ENCODE data around the gene UBR4. TPM values are rescaled to one million over a fixed set of nuclear protein-coding genes. Genes with fewer than 3 reads are reported as not detected.

The UBR4 gene
- total RNA-seq, 2 experiments from 2014 or later = 133 TPM

DNA sequence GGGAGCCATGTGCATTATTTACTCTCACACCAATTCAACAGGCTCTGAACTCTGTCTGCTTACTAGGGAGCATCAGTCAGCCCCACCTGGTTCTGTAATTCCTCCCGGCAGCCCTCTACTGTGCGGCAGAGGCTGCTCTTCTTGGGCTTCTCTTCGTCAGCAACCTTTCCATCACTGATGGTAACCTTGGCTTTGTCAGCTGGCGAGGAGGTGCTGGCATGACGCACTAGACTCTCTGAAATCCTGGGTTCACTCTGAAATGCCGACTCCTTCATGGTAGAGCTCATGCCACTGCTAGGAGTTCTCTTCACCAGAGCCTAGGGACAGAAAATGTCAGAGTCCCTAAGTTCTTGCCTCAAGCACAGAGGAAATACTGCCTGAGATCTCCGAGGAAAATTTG is 49.2 kb downstream of the UBR4 start:
- Mint-ChIP-seq H3K27me3 (no peaks in the 10 kb centered on the region), H3K4me3 (no peak overlapping the region), H3K4me1 (ENCODE audit: low read depth) (no peaks in the 10 kb centered on the region), H3K36me3 (ENCODE audit: low read depth) (peaks cover 75% of the 10 kb centered on the region), H3K27ac (no peak overlapping the region), H3K9me3 (no peaks in the 10 kb centered on the region)
- ATAC-seq = no peak
- TF ChIP-seq, protein P1, sequence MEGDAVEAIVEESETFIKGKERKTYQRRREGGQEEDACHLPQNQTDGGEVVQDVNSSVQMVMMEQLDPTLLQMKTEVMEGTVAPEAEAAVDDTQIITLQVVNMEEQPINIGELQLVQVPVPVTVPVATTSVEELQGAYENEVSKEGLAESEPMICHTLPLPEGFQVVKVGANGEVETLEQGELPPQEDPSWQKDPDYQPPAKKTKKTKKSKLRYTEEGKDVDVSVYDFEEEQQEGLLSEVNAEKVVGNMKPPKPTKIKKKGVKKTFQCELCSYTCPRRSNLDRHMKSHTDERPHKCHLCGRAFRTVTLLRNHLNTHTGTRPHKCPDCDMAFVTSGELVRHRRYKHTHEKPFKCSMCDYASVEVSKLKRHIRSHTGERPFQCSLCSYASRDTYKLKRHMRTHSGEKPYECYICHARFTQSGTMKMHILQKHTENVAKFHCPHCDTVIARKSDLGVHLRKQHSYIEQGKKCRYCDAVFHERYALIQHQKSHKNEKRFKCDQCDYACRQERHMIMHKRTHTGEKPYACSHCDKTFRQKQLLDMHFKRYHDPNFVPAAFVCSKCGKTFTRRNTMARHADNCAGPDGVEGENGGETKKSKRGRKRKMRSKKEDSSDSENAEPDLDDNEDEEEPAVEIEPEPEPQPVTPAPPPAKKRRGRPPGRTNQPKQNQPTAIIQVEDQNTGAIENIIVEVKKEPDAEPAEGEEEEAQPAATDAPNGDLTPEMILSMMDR (IDR thresholded peaks at IDR 0.05) = no peak
- CTCF ChIA-PET = interaction anchor here (1.2 kb wide), 1 partner anchor 254 kb away, joined by 3 read pairs; no protein-coding TSS in a partner anchor
- DNase-seq = no peak
- POLR2A ChIA-PET = interaction anchor here (0.8 to 1.8 kb wide), 4 partner anchors 9 to 90 kb away, joined by 3 to 7 read pairs (median 4); no protein-coding TSS in a partner anchor
- intact Hi-C loops (cut with micrococcal nuclease) = no loop called here

- POLR2A ChIA-PET = interaction anchor here (0.9 to 1.2 kb wide), 2 partner anchors 21 to 81 kb away, joined by 3 read pairs; no protein-coding TSS in a partner anchor
- Mint-ChIP-seq H3K4me1 (ENCODE audit: low read depth) (no peaks in the 10 kb centered on the region), H3K9me3 (no peaks in the 10 kb centered on the region), H3K36me3 (ENCODE audit: low read depth) (peaks cover 82% of the 10 kb centered on the region), H3K27me3 (no peaks in the 10 kb centered on the region), H3K27ac (no peak overlapping the region), H3K4me3 (no peak overlapping the region)
- intact Hi-C loops (cut with micrococcal nuclease) = no loop called here
- TF ChIP-seq, protein P1 (IDR thresholded peaks at IDR 0.05) = no peak
- CTCF ChIA-PET = interaction anchor here (0.6 to 0.8 kb wide), 3 partner anchors 35 to 245 kb away, joined by 3 to 5 read pairs (median 3); no protein-coding TSS in a partner anchor
- ATAC-seq (no peak), DNase-seq (no peak)
Measured at GRCh38 chr1:19157653-19158052, 52.4 kb downstream of the UBR4 start.

DNA sequence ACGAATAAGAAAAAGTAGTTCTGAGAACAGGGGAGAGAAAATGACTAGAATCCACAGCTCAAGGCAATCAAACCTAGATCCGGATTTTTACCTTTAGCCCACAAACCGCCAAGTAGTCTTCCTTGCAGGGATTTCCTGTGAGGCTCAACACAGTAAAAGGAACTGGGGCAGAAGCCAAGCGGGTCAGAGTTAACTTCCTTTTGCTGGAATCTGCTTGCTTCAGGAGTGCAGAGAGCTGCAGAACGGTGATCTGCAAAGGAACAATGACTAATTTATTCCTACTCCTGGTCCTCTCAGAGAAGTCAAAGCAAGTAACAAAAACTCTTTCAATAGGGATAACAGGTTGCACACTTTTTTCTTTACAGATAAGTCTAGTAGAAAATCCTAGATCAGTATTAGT is 53.4 kb downstream of the UBR4 start:
- H3K27ac Mint-ChIP-seq = peak overlapping the region; percentile 2
- POLR2A ChIA-PET = interaction anchor here (0.9 to 1.2 kb wide), 2 partner anchors 22 to 82 kb away, joined by 3 read pairs; no protein-coding TSS in a partner anchor

DNA sequence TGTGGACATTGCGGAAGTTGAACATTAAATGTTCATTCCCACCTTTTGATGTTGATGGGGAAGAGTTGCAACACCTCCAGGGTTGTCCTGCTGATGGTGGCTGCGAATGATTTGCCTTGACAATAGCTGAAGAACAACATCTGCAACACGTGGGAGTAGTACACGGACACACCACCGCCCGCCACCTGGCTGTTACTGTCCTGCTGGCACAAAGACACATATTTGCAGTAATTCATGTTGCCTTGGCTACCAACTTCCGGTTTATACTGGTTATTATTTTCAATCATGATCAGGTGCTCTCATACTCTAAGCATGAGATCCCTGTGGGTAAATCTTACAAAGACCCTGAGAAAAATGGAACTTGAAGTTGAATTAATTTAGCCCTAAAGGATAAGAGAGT is 55.2 kb downstream of the UBR4 start:
- no peak overlapping the region for H3K27ac Mint-ChIP-seq
- no peak for ATAC-seq
- CTCF ChIA-PET = interaction anchor here (1.4 kb wide), 1 partner anchor 242 kb away, joined by 3 read pairs; no protein-coding TSS in a partner anchor
- TF ChIP-seq, protein P1 (IDR thresholded peaks at IDR 0.05) = no peak
- H3K27me3 Mint-ChIP-seq = no peaks in the 10 kb centered on the region
- no peaks in the 10 kb centered on the region for H3K4me1 Mint-ChIP-seq (ENCODE audit: low read depth)
- DNase-seq = no peak
- H3K4me3 Mint-ChIP-seq = no peak overlapping the region
- H3K9me3 Mint-ChIP-seq = no peaks in the 10 kb centered on the region
- POLR2A ChIA-PET = interaction anchor here (1.5 kb wide), 1 partner anchor 10 kb away, joined by 5 read pairs; no protein-coding TSS in a partner anchor
- H3K36me3 Mint-ChIP-seq (ENCODE audit: low read depth) = peaks cover 85% of the 10 kb centered on the region
- intact Hi-C loops (cut with micrococcal nuclease) = no loop called here

More for the DNA sequence above, 53.4 kb downstream of the UBR4 start:
- Mint-ChIP-seq H3K36me3 (ENCODE audit: low read depth) (peaks cover 84% of the 10 kb centered on the region), H3K4me3 (no peak overlapping the region), H3K4me1 (ENCODE audit: low read depth) (no peaks in the 10 kb centered on the region), H3K9me3 (no peaks in the 10 kb centered on the region), H3K27me3 (no peaks in the 10 kb centered on the region)
- DNase-seq (no peak), ATAC-seq (no peak)
- TF ChIP-seq, protein P1 (IDR thresholded peaks at IDR 0.05) = no peak
- intact Hi-C loops (cut with micrococcal nuclease) = no loop called here
- CTCF ChIA-PET = interaction anchor here (1.0 to 1.8 kb wide), 3 partner anchors 17 to 76 kb away, joined by 3 to 4 read pairs (median 3); no protein-coding TSS in a partner anchor

DNA sequence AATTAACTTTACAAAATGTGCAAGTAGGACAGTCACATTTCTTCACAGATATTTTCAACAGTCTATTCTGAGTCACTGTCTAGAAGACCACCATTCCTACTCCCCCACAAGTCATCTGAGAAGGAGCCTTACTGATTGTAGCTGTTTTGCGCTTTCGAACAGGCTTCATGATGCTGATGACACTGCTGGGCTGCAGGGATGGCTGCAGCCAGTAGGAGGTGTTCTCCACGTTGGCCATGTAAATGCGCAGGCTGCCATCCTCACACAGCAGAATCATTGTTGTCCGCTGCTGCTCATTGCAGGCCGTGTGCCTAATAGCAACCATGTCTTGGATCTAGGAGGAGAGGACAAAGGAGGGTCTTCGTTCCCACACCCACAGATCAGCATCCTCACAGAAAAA is 56.9 kb downstream of the UBR4 start:
- intact Hi-C loops (cut with micrococcal nuclease) = no loop called here

More for the DNA sequence above, 56.9 kb downstream of the UBR4 start:
- no peak overlapping the region for H3K4me3 Mint-ChIP-seq
- POLR2A ChIA-PET = no interaction called here
- CTCF ChIA-PET = interaction anchor here (0.9 to 2.0 kb wide), 3 partner anchors 25 to 40 kb away, joined by 3 to 5 read pairs (median 4); no protein-coding TSS in a partner anchor
- H3K4me1 Mint-ChIP-seq (ENCODE audit: low read depth) = no peaks in the 10 kb centered on the region
- peaks cover 96% of the 10 kb centered on the region for H3K36me3 Mint-ChIP-seq (ENCODE audit: low read depth)
- TF ChIP-seq, protein P1 (IDR thresholded peaks at IDR 0.05) = no peak
- no peak overlapping the region for H3K27ac Mint-ChIP-seq
- H3K9me3 Mint-ChIP-seq = no peaks in the 10 kb centered on the region
- DNase-seq = no peak
- no peak for ATAC-seq
- no peaks in the 10 kb centered on the region for H3K27me3 Mint-ChIP-seq
